Gastroesophageal sphincter (tissue), 3 donors: ENCODE results near the gene ZNF175.

Source experiments
- CTCF ChIP-seq, 4 experiments: fragments of 200-600 bp in 2 of 4; fragments of 450-650 bp in 2 of 4; sonication (generic) in 1 of 4; IDR thresholded peaks; one replicate each; pipeline ENCODE4 v1.5.1; 2017 to 2019; ENCODE audit warnings: antibody characterized with exemption in 4 of 4, mild to moderate bottlenecking in 2 of 4, moderate library complexity in 2 of 4
- POLR2AphosphoS5 ChIP-seq: sonication (generic); formaldehyde crosslinking; IDR thresholded peaks from one replicate; pipeline ENCODE4 v1.6.1; 2017; ENCODE audit warnings: antibody characterized with exemption

- TF ChIP-seq CTCF (IDR thresholded peaks at IDR 0.05) (no peak), POLR2AphosphoS5 (no peak)
Measured at GRCh38 chr19:51595190-51596175, 24.4 kb downstream of the ZNF175 start.
